ENCODE data around the gene GULP1.

The GULP1 gene

DNA sequence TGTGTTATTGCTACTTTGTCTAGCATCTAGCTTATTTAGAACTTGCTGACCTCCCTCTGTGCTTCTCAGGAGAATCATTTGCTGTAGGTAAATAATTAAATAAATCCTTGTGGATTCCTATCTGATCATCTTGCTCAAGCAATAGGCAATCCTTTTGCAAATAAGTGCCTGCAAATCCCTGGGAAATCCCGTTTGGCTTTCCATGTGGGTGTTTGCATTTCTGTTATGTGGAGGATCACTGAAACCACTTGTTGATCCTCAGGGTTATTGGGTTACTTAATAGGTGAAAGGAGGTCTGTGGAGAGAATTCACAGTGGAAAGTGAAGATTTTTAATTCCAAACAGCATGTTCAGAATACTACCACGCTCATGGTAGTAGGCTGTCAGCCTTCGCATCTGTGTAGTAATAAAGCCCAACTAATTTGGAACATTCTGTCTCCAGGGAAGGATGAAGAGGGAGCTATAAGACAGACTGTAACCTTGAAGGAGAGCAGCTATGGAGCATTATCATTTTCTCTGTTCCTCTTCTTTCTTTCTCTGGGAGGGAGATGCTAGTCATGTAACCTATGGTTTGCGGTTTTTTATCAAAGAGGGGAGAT, 72.5 kb downstream of the GULP1 start:
- no peaks in the 10 kb centered on the region for H3K36me3 Mint-ChIP-seq

DNA sequence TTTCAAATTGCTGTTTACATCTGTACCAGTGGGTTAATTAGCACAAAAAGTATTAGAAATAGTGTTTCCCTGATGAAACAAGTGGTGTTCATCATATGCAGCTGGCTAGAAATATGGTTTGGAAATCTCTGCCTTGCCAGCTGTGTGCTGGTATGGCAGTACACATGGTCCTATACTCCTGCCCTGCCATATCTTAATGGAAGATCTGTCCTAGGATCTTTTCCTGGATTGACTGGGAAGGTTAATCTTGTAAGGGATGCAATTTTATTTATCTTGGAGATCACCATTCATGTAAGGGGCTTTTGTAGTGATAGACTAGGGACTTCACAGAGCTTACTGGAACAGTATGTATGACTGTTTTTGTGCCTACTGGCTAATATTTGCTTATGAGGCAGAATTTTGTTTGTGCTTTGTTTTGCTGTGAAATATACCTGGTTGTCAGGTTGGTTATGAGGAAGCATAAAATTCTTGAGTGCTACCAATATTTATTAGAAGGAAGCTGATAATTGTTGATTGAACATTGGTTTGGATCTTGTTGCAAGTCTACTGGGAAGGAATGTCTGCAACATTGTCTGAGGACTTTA, 73.5 kb downstream of the GULP1 start:
- no peaks in the 10 kb centered on the region for H3K36me3 Mint-ChIP-seq
- H3K4me1 Mint-ChIP-seq (ENCODE audit: low read depth) = no peaks in the 10 kb centered on the region
- H3K9me3 Mint-ChIP-seq (ENCODE audit: low read depth) = no peaks in the 10 kb centered on the region
- no peak overlapping the region for H3K4me3 Mint-ChIP-seq
- H3K27ac Mint-ChIP-seq = no peak overlapping the region
- no peaks in the 10 kb centered on the region for H3K27me3 Mint-ChIP-seq

More for the DNA sequence above, 72.5 kb downstream of the GULP1 start:
- Mint-ChIP-seq H3K27me3 (no peaks in the 10 kb centered on the region), H3K27ac (no peak overlapping the region), H3K4me1 (ENCODE audit: low read depth) (no peaks in the 10 kb centered on the region), H3K4me3 (no peak overlapping the region), H3K9me3 (ENCODE audit: low read depth) (no peaks in the 10 kb centered on the region)

DNA sequence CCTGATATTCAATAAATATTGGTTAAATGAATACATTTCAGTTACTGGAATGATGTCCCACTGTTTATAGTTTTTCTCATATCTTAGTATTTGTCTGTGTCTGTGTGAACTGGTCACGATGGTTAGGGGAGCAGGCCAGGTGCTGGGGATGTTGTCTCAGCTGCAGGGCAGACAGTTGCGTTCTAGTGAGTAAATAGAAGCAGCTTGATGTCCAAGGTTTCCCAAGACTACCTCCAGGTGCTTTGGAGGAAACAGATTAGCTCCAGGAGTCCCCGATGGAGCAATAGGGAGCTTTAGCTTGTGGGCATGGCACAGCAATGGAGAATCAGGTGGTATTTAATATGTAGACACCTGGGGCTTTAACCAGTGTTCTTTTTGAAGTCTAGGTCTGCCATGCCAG, 75.5 kb downstream of the GULP1 start:
- Mint-ChIP-seq H3K27me3 (no peaks in the 10 kb centered on the region), H3K4me3 (no peak overlapping the region), H3K36me3 (no peaks in the 10 kb centered on the region), H3K27ac (no peak overlapping the region), H3K4me1 (ENCODE audit: low read depth) (no peaks in the 10 kb centered on the region), H3K9me3 (ENCODE audit: low read depth) (no peaks in the 10 kb centered on the region)

DNA sequence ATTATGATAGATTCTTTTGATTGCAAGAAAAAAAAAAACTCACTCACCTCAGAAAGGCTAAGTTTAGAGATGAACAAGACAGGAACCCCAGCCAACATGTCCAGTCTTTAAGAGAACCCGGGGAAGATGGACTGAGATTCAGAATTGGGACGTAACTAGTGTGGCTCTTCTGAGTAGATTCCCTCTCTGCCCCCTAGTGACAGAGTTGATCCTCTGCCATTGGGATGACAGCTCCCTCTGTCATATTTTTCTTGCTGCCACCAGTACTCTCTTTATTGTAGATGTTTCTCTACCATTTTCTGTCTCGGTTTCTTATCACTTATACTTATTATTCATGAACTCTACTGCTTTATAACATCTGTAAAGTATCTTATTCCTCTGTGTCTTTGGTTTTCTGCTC, 77.7 kb downstream of the GULP1 start:
- no peaks in the 10 kb centered on the region for H3K27me3 Mint-ChIP-seq
- H3K27ac Mint-ChIP-seq = no peak overlapping the region
- no peaks in the 10 kb centered on the region for H3K4me1 Mint-ChIP-seq (ENCODE audit: low read depth)
- no peak overlapping the region for H3K4me3 Mint-ChIP-seq
- H3K9me3 Mint-ChIP-seq (ENCODE audit: low read depth) = no peaks in the 10 kb centered on the region
- no peaks in the 10 kb centered on the region for H3K36me3 Mint-ChIP-seq

DNA sequence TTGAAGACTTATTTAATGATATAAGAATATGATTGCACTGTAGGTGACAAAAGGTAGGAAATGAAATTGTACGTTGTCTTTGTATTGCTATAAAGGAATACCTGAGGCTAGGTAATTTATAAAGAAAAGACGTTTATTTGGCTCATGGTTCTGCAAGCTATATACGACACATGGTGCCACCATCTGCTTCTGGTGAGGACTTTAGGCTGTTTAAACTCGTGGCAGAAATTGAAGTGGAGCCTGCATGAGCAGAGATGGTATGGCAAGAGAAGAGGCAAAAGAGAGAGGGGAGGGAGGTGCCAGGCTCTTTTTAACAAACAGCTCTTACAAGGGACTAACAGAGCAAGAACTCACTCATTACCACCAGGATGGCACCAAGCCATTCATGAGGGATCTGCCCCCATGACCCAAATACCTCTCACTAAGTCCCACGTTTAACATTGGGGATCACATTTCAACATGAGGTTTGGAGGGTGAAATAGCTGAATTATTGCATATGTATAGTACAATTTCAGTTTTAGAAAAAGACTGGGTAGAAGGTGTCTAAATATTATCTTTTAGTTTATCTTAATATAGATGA, 86.8 kb downstream of the GULP1 start:
- Mint-ChIP-seq H3K9me3 (ENCODE audit: low read depth) (no peaks in the 10 kb centered on the region), H3K27ac (no peak overlapping the region), H3K4me3 (no peak overlapping the region), H3K4me1 (ENCODE audit: low read depth) (no peaks in the 10 kb centered on the region), H3K36me3 (no peaks in the 10 kb centered on the region), H3K27me3 (no peaks in the 10 kb centered on the region)

DNA sequence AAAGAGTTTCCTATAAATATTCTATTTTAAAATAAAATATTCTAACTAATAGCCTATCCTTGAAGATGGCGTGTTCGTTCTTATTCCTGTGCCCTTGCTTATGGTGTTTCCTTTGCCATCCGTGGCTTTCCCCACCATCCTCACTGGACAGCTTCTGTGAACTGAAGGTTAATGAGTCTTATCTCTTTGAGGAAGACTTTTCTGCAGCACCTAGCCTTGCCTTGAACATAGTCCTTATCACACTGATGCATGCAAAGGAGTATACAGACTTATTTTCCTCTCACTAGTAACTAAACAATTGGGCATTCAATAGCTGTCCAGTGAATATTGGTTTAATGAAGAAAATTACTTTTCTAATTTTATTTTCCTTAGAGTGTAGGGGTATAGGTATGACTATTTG, 88.1 kb downstream of the GULP1 start:
- H3K4me1 Mint-ChIP-seq (ENCODE audit: low read depth) = no peaks in the 10 kb centered on the region
- no peaks in the 10 kb centered on the region for H3K9me3 Mint-ChIP-seq (ENCODE audit: low read depth)
- no peak overlapping the region for H3K27ac Mint-ChIP-seq
- no peaks in the 10 kb centered on the region for H3K27me3 Mint-ChIP-seq
- H3K4me3 Mint-ChIP-seq = no peak overlapping the region
- no peaks in the 10 kb centered on the region for H3K36me3 Mint-ChIP-seq

DNA sequence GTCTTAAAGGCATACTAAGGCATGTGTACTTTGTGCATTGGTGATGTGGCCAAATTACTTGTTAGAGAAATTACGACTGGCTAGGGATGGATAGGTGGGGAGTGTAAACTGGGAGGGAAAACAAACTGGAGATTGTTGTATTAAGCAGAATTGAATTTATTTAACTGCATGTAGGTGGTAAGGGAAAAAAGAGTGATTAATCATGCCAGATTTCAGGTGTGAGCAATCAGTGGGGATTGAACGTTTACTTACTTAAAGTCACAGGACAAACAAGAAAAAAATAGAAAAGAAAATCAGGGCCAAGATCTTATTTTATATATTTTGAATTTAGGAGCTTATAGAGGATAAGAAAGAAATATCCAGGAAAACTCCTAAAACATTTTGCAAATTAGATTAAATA, 88.6 kb downstream of the GULP1 start:
- no peak overlapping the region for H3K27ac Mint-ChIP-seq
- no peaks in the 10 kb centered on the region for H3K9me3 Mint-ChIP-seq (ENCODE audit: low read depth)
- no peaks in the 10 kb centered on the region for H3K27me3 Mint-ChIP-seq
- H3K36me3 Mint-ChIP-seq = no peaks in the 10 kb centered on the region
- no peaks in the 10 kb centered on the region for H3K4me1 Mint-ChIP-seq (ENCODE audit: low read depth)
- H3K4me3 Mint-ChIP-seq = no peak overlapping the region

DNA sequence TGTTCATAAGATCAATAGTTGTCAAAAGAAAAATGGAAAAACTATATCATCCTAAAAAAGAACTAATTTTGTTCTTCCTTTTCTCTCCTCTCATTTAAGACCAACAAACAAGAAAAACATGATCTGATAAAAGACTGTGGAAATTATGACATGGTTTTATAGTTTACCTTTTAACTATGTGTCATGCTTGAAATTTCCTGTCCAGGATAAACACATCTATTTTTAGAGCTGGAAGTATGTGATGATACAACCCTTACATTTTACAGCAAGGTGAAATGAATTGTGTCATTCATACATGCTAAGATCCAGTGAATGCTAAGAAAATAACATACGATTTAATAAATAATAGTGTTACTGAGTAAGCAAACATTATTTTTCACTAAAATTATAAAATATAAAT, 89.9 kb downstream of the GULP1 start:
- Mint-ChIP-seq H3K4me3 (no peak overlapping the region), H3K36me3 (no peaks in the 10 kb centered on the region), H3K27me3 (no peaks in the 10 kb centered on the region), H3K27ac (no peak overlapping the region), H3K9me3 (ENCODE audit: low read depth) (peaks cover 7% of the 10 kb centered on the region), H3K4me1 (ENCODE audit: low read depth) (no peaks in the 10 kb centered on the region)

DNA sequence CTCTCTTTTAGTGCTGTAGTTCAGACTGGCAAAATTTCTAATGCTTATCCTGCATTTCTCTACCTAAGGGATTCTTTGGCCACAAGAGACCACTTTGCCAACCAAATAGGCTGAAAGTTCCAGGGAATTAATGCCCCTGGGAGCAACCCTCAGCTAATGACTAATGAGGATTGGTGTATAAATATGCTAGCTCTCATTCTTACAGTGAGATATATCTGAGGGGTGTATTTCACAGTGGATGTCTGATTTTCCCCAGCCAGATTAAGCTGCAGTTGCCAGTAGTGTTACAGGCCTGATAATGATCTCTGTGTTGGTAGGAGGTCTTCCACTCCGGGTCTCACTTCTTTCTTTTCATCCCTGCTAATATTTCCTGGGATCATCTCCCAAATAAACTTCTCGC, 90.4 kb downstream of the GULP1 start:
- Mint-ChIP-seq H3K4me1 (ENCODE audit: low read depth) (no peaks in the 10 kb centered on the region), H3K36me3 (no peaks in the 10 kb centered on the region), H3K9me3 (ENCODE audit: low read depth) (peaks cover 7% of the 10 kb centered on the region), H3K4me3 (no peak overlapping the region), H3K27me3 (no peaks in the 10 kb centered on the region), H3K27ac (no peak overlapping the region)

DNA sequence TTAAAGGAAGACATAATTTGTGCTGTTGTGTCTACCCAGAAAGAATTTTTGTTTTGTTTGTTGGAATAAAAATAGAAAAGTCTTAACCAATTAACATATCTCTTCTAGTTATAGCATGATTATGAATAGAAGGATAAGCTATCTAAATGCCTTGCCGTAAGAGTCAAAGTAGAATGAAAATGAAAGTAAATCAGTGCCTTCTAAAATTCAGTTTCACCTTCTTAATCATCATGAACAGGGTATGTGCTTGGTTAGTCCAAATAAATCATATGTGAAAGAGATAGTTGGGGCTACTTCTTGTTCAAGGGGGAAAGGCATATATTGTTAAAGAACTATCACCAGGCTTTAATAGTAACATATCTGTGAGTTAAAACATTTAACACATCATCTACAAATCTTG, 91.5 kb downstream of the GULP1 start:
- Mint-ChIP-seq H3K27ac (no peak overlapping the region), H3K27me3 (no peaks in the 10 kb centered on the region), H3K36me3 (no peaks in the 10 kb centered on the region), H3K4me1 (ENCODE audit: low read depth) (no peaks in the 10 kb centered on the region), H3K9me3 (ENCODE audit: low read depth) (peaks cover 7% of the 10 kb centered on the region), H3K4me3 (no peak overlapping the region)

DNA sequence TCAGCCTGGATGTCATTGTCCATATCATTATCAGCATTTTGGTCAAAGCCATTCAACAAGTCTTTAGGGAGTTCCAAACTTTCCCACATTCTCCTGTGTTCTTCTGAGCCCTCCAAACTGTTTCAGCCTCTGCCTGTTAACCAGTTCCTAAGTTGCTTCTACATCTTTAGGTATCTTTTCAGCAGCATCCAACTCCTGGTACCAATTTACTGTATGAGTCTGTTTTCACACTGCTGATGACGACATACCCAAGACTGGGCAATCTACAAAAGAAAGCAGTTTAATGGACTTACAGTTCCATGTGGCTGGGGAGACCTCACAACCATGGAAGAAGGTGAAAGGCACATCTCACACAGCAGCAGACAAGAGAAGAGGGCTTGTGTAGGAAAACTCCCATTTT, 94.2 kb downstream of the GULP1 start:
- H3K4me3 Mint-ChIP-seq = no peak overlapping the region
- H3K9me3 Mint-ChIP-seq (ENCODE audit: low read depth) = peaks cover 7% of the 10 kb centered on the region
- H3K36me3 Mint-ChIP-seq = no peaks in the 10 kb centered on the region
- H3K4me1 Mint-ChIP-seq (ENCODE audit: low read depth) = no peaks in the 10 kb centered on the region
- H3K27me3 Mint-ChIP-seq = no peaks in the 10 kb centered on the region
- H3K27ac Mint-ChIP-seq = no peak overlapping the region

DNA sequence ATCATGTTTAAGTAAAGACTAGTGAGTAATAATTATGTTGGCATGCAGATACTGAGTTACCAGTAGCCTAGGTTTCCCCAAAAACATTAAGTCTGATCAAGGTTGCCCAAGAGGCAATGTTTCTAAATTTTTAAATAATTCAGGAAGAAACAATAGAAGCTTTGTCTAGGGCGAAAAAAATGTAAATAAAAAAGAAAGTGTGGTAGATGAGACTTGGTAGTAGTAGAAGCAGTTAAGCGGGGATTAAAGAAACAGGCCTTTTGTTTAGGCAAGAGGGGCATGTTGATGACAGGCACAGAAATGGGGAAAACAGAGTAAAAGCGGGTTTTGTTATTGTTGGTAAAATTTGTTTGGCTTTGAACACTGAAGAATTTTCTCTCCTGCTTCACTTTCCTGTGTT, 97.2 kb downstream of the GULP1 start:
- no peaks in the 10 kb centered on the region for H3K27me3 Mint-ChIP-seq
- peaks cover 7% of the 10 kb centered on the region for H3K9me3 Mint-ChIP-seq (ENCODE audit: low read depth)
- H3K4me3 Mint-ChIP-seq = no peak overlapping the region
- no peak overlapping the region for H3K27ac Mint-ChIP-seq
- no peaks in the 10 kb centered on the region for H3K4me1 Mint-ChIP-seq (ENCODE audit: low read depth)
- H3K36me3 Mint-ChIP-seq = no peaks in the 10 kb centered on the region

DNA sequence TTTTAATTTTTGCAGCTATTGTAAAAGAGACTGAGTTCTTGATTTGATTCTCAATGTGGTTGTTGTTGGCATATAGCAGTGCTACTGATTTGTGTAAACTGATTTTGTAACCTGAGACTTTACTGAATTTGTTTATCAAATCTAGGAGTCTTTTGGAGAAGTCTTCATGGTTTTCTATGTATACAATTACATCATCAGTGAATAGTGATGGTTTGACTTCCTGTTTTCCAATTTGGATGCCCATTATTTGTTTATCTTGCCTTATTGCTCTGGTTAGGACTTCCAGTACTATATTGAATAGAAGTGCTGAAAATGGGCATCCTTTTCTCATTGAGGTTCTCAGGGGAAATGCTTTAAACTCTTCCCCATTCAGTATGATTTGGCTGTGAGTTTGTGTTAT, 99.7 kb downstream of the GULP1 start:
- H3K27me3 Mint-ChIP-seq = no peaks in the 10 kb centered on the region
- H3K9me3 Mint-ChIP-seq (ENCODE audit: low read depth) = no peaks in the 10 kb centered on the region
- H3K4me3 Mint-ChIP-seq = no peak overlapping the region
- H3K27ac Mint-ChIP-seq = no peak overlapping the region
- no peaks in the 10 kb centered on the region for H3K36me3 Mint-ChIP-seq
- H3K4me1 Mint-ChIP-seq (ENCODE audit: low read depth) = no peaks in the 10 kb centered on the region

DNA sequence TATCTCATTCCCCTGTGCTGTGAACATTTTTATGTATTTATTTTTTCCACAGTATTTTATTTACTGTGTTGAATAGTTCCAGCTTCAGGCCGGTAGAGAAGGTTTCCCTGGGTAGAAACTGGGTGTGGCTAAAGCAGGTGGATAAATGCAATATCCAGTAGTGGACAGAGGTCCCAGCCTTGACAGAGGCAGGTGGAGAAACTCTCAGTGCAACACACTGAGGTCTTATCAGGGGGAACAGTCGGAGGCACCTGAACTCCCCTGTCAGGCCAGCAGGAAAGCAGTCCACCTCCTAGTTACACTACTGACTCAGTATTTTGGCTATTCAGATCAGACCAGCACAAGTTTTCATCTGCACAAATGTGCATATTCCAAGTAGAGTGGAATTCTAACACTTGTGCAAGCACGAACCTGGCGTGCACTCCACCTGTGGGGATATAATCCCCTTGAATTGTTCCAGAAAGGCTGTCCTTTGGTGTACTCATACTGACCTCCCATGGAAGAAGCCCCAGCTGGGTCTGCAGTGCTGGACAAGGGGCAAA, 103.3 kb downstream of the GULP1 start:
- Mint-ChIP-seq H3K27me3 (peaks cover 3% of the 10 kb centered on the region), H3K4me3 (no peak overlapping the region), H3K27ac (no peak overlapping the region), H3K4me1 (ENCODE audit: low read depth) (no peaks in the 10 kb centered on the region), H3K36me3 (no peaks in the 10 kb centered on the region), H3K9me3 (ENCODE audit: low read depth) (no peaks in the 10 kb centered on the region)

DNA sequence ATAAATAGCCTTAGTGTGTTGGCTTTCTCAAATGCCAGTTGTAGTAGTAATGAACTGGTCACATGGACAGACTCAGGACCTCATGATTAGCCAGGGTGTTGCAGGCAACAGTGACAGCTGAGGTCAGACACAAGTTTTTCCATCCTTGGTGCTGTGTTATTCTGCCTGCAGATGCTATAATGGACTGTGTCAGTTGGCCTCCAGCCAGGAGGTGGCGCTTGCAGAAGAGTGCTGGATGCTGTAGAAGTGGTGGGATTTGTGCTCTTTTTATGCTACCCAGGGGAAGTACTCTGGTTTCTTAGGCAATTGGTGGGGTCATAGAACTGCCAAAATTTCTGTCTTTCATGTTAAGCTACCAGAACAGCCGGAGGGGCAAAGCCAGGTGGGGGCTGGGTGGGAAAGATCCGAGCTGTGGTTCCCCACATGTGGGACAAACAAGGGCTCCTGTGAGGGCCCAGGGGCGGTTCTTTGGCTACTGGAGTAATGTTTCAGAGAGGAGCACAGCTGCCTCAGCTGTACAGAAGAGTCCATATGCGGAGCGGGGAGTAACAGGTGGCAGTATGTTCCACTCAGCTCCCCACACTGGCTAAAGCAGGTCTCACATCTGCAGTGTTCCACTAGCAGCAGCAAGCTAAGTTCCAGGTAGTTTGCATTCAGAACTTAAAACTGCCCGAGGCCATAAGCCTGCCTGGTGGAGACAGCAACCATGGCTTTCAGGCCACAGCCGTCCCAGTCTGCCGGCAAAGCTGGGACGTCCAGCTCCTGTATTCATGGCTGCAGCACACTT, 104.4 kb downstream of the GULP1 start:
- no peaks in the 10 kb centered on the region for H3K4me1 Mint-ChIP-seq (ENCODE audit: low read depth)
- no peaks in the 10 kb centered on the region for H3K36me3 Mint-ChIP-seq
- no peak overlapping the region for H3K27ac Mint-ChIP-seq
- no peaks in the 10 kb centered on the region for H3K9me3 Mint-ChIP-seq (ENCODE audit: low read depth)
- H3K4me3 Mint-ChIP-seq = no peak overlapping the region
- H3K27me3 Mint-ChIP-seq = peaks cover 3% of the 10 kb centered on the region
